A673 (cell line): ENCODE measurements around the gene TBX21. TPM values are rescaled to one million over a fixed set of nuclear protein-coding genes. Genes with fewer than 3 reads are reported as not detected.
A peak's percentile ranks its signal among the peaks of the same experiment; 100 is the strongest.

Experiments used
- BruUV-seq: library from RNA; stranded (reverse); fragments of 400-500 nt; replicated peaks from 2 replicates; lab custom pipeline; 2021; lab: Mats Ljungman, UMichigan
- CTCF ChIA-PET: fragments of 300-600 bp; sonication (Branson Sonifier 250); formaldehyde crosslinking; loops from one replicate; lab custom pipeline; 2022; ENCODE audit warnings: antibody characterized with exemption; lab: Charles Lee
- POLR2A ChIA-PET: fragments of 300-600 bp; sonication (Branson Sonifier 250); formaldehyde crosslinking; loops from one replicate; lab custom pipeline; 2022; ENCODE audit warnings: antibody characterized with exemption; ENCODE audit not compliant: low non-redundant PET; lab: Charles Lee
- DNase-seq: peaks from one replicate; pipeline ENCODE4 v3.0.0-alpha.2; 2015; ENCODE audit warnings: low spot score
- H3K27ac ChIP-seq: fragments of 200-600 bp; sonication (generic); 2 replicates; pipeline ENCODE4 v1.5.1; 2016; ENCODE audit warnings: mixed run types, low read depth, mild to moderate bottlenecking, mixed read lengths, antibody characterized with exemption, low read length; ENCODE audit not compliant: poor library complexity, severe bottlenecking
- H3K27me3 ChIP-seq: fragments of 200-600 bp; sonication (generic); replicated peaks from 2 replicates; pipeline ENCODE4 v1.6.1; 2017; ENCODE audit warnings: mixed run types, low read depth, mild to moderate bottlenecking, mixed read lengths, antibody characterized with exemption, low read length; ENCODE audit not compliant: insufficient read depth, poor library complexity
- H3K36me3 ChIP-seq: fragments of 200-600 bp; sonication (generic); 2 replicates; pipeline ENCODE4 v1.6.1; 2016; ENCODE audit warnings: mixed run types, mild to moderate bottlenecking, mixed read lengths, antibody characterized with exemption, low read length; ENCODE audit not compliant: insufficient read depth, poor library complexity, severe bottlenecking
- H3K4me1 ChIP-seq: fragments of 200-600 bp; sonication (generic); 2 replicates; pipeline ENCODE4 v1.6.1; 2017; ENCODE audit warnings: mixed run types, mild to moderate bottlenecking, mixed read lengths, antibody characterized with exemption, low read length; ENCODE audit not compliant: insufficient read depth, poor library complexity, severe bottlenecking
- H3K4me3 ChIP-seq: fragments of 200-600 bp; sonication (generic); 2 replicates; pipeline ENCODE4 v1.5.1; 2016; ENCODE audit warnings: low read depth, mixed run types, mild to moderate bottlenecking, mixed read lengths, low read length; ENCODE audit not compliant: poor library complexity, severe bottlenecking
- H3K9me3 ChIP-seq: fragments of 200-600 bp; sonication (generic); 2 replicates; pipeline ENCODE4 v1.6.1; 2016; ENCODE audit warnings: mixed run types, low read depth, mild to moderate bottlenecking, mixed read lengths, antibody characterized with exemption, low read length; ENCODE audit not compliant: poor library complexity, severe bottlenecking
- CTCF ChIP-seq: fragments of 300-800, 200-600 bp; sonication (generic); conservative IDR thresholded peaks from 2 replicates; pipeline ENCODE4 v1.5.1; 2017; ENCODE audit warnings: low read depth, mild to moderate bottlenecking, antibody characterized with exemption, low read length, moderate library complexity, mixed read lengths
- EZH2 ChIP-seq: fragments of 200-600 bp; sonication (generic); IDR thresholded peaks from 2 replicates; pipeline ENCODE4 v1.6.1; 2017; ENCODE audit warnings: borderline replicate concordance, low read depth, mild to moderate bottlenecking, mixed read lengths, antibody characterized with exemption, low read length; ENCODE audit not compliant: poor library complexity, severe bottlenecking
- intact Hi-C: fragments of 100-400 bp; cut with micrococcal nuclease; formaldehyde crosslinking; loops from one replicate; pipeline ENCODE4 v1.10.0; 2022; ENCODE audit not compliant: unreplicated experiment
- total RNA-seq: library from RNA; stranded (reverse); gene quantifications from 2 replicates; pipeline ENCODE4 v1.2.3, GENCODE V29; 2021

Gene TBX21
- total RNA-seq, 1 experiment from 2014 or later, result not detected

- POLR2A ChIA-PET, result no interaction called here
- CTCF ChIA-PET, result no interaction called here
- no peak overlapping the region for H3K4me3 ChIP-seq
- DNase-seq, result no peak
- no peaks in the 10 kb centered on the region for H3K4me1 ChIP-seq
- TF ChIP-seq CTCF, result 0 out of 2 replicates have a peak, but pooled peaks have one; percentile 17
- no peak for TF ChIP-seq EZH2
- H3K27me3 ChIP-seq, result no peaks in the 10 kb centered on the region
- H3K9me3 ChIP-seq, result no peaks in the 10 kb centered on the region
- H3K36me3 ChIP-seq, result no peaks in the 10 kb centered on the region
- no peak overlapping the region for H3K27ac ChIP-seq
- intact Hi-C loops, result no loop called here
- no TSS peak for BruUV-seq
Observed at GRCh38 chr17:47717261-47717697, 15.8 kb upstream of the TBX21 start.

GRCh38 chr17:47717979-47718621 is 14.9 kb upstream of the TBX21 start:
- intact Hi-C loops, result no loop called here
- Histone ChIP-seq H3K4me1 (no peaks in the 10 kb centered on the region), H3K9me3 (no peaks in the 10 kb centered on the region), H3K36me3 (no peaks in the 10 kb centered on the region), H3K27me3 (no peaks in the 10 kb centered on the region), H3K27ac (no peak overlapping the region), H3K4me3 (no peak overlapping the region)
- no peak for DNase-seq
- CTCF ChIA-PET, result no interaction called here
- no TSS peak for BruUV-seq
- POLR2A ChIA-PET, result no interaction called here
- TF ChIP-seq CTCF, result no peak
- no peak for TF ChIP-seq EZH2

GRCh38 chr17:47718634-47719405 is 14.2 kb upstream of the TBX21 start:
- H3K4me3 ChIP-seq, result no peak overlapping the region
- no peaks in the 10 kb centered on the region for H3K4me1 ChIP-seq
- no peaks in the 10 kb centered on the region for H3K36me3 ChIP-seq
- H3K27ac ChIP-seq, result no peak overlapping the region
- no peak for DNase-seq
- CTCF ChIA-PET, result no interaction called here
- intact Hi-C loops, result no loop called here
- BruUV-seq, result no TSS peak
- POLR2A ChIA-PET, result no interaction called here
- no peaks in the 10 kb centered on the region for H3K27me3 ChIP-seq
- H3K9me3 ChIP-seq, result no peaks in the 10 kb centered on the region
- no peak for TF ChIP-seq CTCF
- no peak for TF ChIP-seq EZH2
